HG03432 (cell line): Measurements from ENCODE around the gene SAT1.
"Not testable (repeated sequence)": the region's sequence is repeated elsewhere in the genome, so short reads cannot be mapped to it uniquely, and the experiment has no call there.

Experiments used
- ATAC-seq: cut with Tn5 transposase; IDR thresholded peaks from one replicate; pipeline ENCODE4 v1.9.1; 2021; ENCODE audit warnings: mild to moderate bottlenecking, moderate library complexity; ENCODE audit not compliant: unreplicated experiment

Gene SAT1

GRCh38 chrX:23782863-23783588, at the start of gene SAT1:
Gene SAT1 (plus strand): TSS chrX:23783173. CDS start chrX:23783352, 179 bp downstream.
- peak; percentile 89 for ATAC-seq

GRCh38 chrX:23736030-23736429, 46.9 kb upstream of the SAT1 start:
- no peak for ATAC-seq

DNA sequence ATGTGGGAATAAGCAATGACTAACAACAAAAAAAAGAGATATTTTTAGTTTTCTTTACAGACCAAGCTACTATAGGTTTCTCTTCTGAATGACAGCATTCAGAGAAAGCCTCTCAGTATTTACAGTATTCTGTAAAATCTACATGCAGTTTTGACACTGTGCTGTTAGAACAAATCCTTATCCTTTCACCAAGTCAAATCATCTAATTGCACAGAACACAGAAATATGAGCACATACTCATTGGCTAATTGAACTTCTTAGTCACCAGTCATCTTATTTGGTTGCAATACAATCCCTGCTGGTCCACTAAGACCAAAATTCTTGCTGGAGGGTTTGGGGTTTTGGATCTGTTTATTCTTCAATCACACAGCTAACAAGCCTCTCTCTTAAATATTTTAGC, 45.6 kb upstream of the SAT1 start:
- ATAC-seq = no peak

- peak; percentile 7 for ATAC-seq
These were observed 40.7 kb upstream of the SAT1 start for GRCh38 chrX:23742174-23742696.

DNA sequence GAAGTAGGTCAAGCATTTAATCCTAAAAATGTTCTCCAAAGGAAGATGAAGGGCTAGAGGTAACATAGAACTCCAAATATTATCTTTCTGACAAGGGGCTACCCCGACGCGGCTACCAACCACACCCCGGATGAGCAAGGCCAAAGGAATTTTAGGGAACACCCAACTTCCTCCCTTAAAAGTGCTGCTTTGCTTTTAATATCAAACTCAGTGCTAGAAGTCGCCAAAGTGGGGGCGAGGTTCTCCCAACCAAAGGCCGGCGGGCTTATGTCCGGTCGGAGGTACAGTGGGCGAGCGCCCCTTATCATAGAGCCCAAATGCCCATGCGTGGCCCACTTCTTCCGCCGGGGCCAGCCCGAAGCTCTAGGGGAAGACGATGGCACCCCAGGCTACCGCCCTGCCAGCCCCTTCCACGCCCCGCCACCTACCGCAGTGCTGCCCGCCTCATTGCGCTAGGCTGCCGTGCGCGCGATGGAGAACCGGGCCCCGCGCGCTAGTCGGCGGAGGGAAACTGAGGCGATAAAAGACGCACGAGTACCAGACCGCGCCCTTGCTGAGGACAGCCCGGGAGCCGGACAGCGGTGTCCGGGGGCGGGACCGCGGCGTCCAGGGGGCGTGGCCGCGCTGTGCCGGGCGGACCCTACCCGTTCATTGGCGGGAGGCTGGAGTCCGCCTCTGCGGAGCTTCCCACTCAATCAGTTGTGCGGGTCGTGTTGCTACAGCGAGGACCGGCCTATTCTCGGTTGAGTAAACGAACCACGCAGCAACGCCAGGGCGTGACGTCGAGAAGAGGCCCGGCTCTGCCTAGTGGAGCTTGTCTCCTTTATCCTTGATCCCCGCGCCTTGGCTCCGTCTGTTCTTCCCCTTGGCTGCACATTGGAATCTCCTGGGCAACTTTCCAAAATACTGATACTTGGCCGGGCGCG, 40.0 kb upstream of the SAT1 start, which contains the start of gene ACOT9:
Gene ACOT9, minus strand, starts transcription at position 580 of the 926 bp plus-strand sequence. Its CDS starts 132 bp downstream, at position 448.
- peak; percentile 98 for ATAC-seq

DNA sequence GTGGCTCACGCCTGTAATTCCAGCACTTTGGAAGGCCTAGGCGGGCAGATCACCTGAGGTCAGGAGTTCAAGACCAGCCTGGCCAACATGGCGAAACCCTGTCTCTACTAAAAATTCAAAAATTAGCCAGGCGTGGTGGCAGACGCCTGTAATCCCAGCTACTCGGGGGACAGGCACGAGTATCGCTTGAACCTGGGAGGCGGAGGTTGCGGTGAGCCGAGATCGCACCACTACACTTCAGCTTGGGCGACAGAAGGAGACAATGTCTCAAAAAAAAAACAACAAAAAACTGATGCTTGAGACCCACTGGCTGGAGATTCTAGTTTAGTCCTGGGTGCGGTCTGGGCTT, 39.4 kb upstream of the SAT1 start:
- ATAC-seq = not testable (repeated sequence)

DNA sequence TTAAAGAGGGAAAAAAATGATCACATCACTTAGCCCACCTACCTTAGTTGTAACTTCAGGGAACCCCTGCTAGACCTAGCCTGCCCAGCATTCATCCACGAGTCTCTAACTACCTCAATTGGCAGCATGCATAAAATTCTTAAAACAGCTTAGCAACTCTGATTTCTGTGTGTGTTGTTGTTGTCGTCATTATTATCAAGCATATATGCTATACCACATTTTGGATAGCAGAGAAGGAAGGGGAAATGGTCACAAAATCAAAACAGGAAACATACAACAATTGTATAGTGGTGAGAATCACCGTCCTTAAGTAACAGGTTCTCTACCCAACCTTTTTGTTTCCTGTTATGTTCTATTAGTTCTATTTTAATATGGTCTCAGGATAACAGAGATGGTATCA, 37.2 kb upstream of the SAT1 start:
- no peak for ATAC-seq

DNA sequence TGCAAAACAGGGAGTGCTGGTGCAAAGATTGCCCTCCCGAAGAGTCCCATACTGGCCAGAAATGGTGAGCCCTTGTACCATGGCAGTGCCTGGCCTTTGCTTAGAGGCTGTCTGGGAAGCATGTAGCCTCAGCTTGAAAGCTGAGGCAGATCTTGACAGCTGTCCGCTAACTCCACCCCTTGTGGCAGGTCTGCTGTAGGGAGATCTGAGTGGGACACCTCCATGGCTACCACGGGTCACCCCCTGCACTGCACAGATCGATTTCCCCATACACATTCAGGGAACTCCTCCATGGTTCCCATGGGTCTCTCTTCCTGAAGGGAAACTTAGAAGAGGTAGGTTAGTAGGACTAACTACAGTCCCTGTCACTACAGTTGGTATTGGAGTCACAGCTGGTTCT, 33.8 kb upstream of the SAT1 start:
- ATAC-seq = no peak

- no peak for ATAC-seq
These were observed 33.4 kb upstream of the SAT1 start for GRCh38 chrX:23749576-23749975.

- no peak for ATAC-seq
These were observed 30.1 kb upstream of the SAT1 start for GRCh38 chrX:23752740-23753415.

GRCh38 chrX:23754664-23755063, 28.3 kb upstream of the SAT1 start:
- no peak for ATAC-seq

- ATAC-seq = peak; percentile 82
These were observed 26.8 kb upstream of the SAT1 start for GRCh38 chrX:23756165-23756564.

DNA sequence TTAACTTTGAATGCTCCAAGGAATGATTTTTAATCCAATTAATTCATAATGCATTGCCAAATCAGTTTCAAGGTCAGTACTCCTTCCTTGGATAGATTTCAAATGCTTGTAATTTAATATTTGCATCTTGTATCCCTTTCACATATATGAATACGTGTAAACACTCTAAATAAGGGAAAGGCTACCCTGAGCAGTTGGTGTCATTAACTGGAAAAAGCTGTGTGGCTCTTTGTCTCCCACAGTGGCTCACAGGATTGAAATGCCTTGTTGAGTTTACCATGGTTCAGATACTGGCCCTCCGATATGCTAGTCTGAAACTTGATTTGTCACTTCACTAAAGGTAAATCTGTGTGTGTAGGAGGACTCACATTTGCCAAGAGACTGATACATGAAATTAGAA, 23.2 kb upstream of the SAT1 start:
- no peak for ATAC-seq

GRCh38 chrX:23764188-23764984, 18.6 kb upstream of the SAT1 start:
- ATAC-seq = no peak

- ATAC-seq = no peak
These were observed 17.5 kb upstream of the SAT1 start for GRCh38 chrX:23765449-23765848.

GRCh38 chrX:23765868-23766267, 17.1 kb upstream of the SAT1 start:
- ATAC-seq = no peak

DNA sequence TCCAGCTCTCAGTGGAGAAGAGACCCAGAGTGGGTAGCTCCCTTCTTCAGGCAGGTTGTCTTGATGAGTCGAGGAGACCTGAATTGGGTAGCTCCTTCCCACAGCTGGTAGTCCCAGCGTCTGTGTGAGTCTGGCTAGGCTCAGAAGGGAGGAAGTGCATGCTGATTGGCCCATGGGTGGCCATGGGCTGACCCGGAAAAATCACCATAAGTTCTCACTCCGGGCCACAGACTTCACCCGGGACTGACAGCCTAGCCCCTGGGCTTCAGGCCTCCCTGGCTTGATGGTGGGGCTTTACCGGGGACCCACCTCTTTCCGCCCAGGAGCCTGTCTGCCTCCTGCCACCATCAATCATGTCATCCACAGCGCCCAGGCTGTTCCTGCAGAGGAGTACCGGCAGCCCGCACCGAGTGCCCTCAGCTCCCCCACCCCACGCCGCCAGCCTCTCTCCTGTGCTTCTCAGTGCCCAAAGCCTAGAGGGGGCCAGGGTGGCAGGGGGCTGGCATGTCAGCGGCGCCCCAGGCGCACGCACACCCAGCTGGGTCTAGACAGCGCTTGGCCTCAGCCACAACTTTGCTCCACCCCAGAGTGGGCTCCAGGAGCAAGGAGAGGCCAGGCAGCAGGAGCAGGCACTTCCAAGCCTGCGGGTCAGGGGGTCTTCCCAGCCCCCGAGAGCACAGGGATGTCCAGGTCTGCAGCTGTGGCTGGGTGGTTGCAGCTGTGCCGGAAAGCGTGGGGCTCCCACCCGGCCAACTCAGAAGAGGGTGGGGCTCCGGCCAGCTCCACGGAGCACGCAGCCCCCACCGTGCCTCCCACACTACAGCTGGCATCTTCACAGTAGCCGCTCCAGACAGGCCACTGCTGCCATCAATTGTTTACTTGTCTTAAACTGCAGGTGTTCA, 16.1 kb upstream of the SAT1 start:
- peak; percentile 74 for ATAC-seq

DNA sequence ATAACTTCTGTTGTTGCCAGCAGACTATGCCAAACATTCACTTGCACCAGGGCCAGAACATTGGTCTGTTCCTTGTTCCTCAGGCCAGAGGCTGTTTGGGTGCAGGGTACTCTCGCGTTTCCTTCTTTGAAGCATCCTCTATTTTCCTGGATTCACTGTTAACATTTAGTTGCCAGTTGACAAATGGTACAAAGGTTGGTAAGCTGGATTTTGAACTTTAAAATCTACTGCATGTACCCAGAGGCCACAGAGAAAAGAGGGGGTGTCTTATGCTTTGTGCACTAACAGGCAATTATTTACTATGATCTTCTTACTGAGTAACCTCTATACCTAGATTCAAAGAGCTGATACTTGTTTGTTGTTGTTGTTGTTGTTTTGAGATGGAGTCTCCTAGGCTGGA, 12.8 kb upstream of the SAT1 start:
- no peak for ATAC-seq

GRCh38 chrX:23771086-23771485, 11.9 kb upstream of the SAT1 start:
- not testable (repeated sequence) for ATAC-seq
